ENCODE data around the gene NEDD9. TPM values are rescaled to one million over a fixed set of nuclear protein-coding genes. Genes with fewer than 3 reads are reported as not detected.

Gene NEDD9
- total and polyA plus RNA-seq, 2 of the 13 experiments (the other 11 are each of a cell fraction or from before 2014, with no cell fraction given) = 27.1 to 389 TPM

GRCh38 chr6:11143394-11144371 is 88.8 kb downstream of the NEDD9 start (continued):
- TF ChIP-seq AGO2 (optimal IDR thresholded peaks at IDR 0.05; ENCODE audit: low read depth, low read length) (no peak), MAF1 (CRISPR knock-in tag; IDR thresholded peaks at IDR 0.05; ENCODE audit: borderline replicate concordance) (no peak), JUNB (CRISPR knock-in tag; IDR thresholded peaks at IDR 0.05; ENCODE audit: borderline replicate concordance) (peak; percentile 98), ZNF446 (CRISPR knock-in tag; IDR thresholded peaks at IDR 0.05) (no peak), FLYWCH1 (CRISPR knock-in tag; IDR thresholded peaks at IDR 0.05) (no peak), NBN (conservative IDR thresholded peaks at IDR 0.05) (no peak), HNRNPLL (IDR thresholded peaks at IDR 0.05; ENCODE audit: low read depth, low read length, poor library complexity, severe bottlenecking) (no peak), HNF1A (IDR thresholded peaks at IDR 0.05; ENCODE audit: low read depth) (no peak), HNF1A (CRISPR knock-in tag; IDR thresholded peaks at IDR 0.05; ENCODE audit: borderline replicate concordance) (no peak), RFX3 (CRISPR knock-in tag; IDR thresholded peaks at IDR 0.05) (no peak), ETV6 (CRISPR knock-in tag; conservative IDR thresholded peaks at IDR 0.05) (no peak; the same call in 1 of the 2 replicates), RFX5 (IDR thresholded peaks at IDR 0.05; ENCODE audit: low read depth, low read length) (no peak), TFDP1 (CRISPR knock-in tag; IDR thresholded peaks at IDR 0.05; ENCODE audit: borderline replicate concordance) (peak; percentile 97), ZEB1 (IDR thresholded peaks at IDR 0.05; ENCODE audit: insufficient replicate concordance, low read depth) (no peak), NR3C1 (CRISPR knock-in tag; IDR thresholded peaks at IDR 0.05) (no peak), ZNF552 (CRISPR knock-in tag; IDR thresholded peaks at IDR 0.05; ENCODE audit: borderline replicate concordance) (peak; percentile 40; the same call in 1 of the 2 replicates), ZNF607 (CRISPR knock-in tag; IDR thresholded peaks at IDR 0.05; ENCODE audit: borderline replicate concordance) (no peak; the same call in 1 of the 2 replicates), ZNF674 (CRISPR knock-in tag; IDR thresholded peaks at IDR 0.05; ENCODE audit: low read depth) (no peak), THYN1 (CRISPR knock-in tag; IDR thresholded peaks at IDR 0.05; ENCODE audit: borderline replicate concordance, low read depth) (no peak), ZNF280B (CRISPR knock-in tag; IDR thresholded peaks at IDR 0.05; ENCODE audit: borderline replicate concordance) (no peak), TAF15 (IDR thresholded peaks at IDR 0.05; ENCODE audit: low read depth, low read length, poor library complexity, severe bottlenecking) (no peak), TP53 (CRISPR knock-in tag; conservative IDR thresholded peaks at IDR 0.05) (no peak)

Measured in HepG2 (cell line).